NCI-H526 (cell line): ENCODE results near the gene CRYL1.

Experiments used
- DNase-seq, 2 experiments: peaks; one replicate each; lab custom pipeline; 2025; lab: John Stamatoyannopoulos, UW

The CRYL1 gene

GRCh38 chr13:20528452-20528851 lies 2.8 kb upstream of the CRYL1 start:
- no peak for DNase-seq

DNA sequence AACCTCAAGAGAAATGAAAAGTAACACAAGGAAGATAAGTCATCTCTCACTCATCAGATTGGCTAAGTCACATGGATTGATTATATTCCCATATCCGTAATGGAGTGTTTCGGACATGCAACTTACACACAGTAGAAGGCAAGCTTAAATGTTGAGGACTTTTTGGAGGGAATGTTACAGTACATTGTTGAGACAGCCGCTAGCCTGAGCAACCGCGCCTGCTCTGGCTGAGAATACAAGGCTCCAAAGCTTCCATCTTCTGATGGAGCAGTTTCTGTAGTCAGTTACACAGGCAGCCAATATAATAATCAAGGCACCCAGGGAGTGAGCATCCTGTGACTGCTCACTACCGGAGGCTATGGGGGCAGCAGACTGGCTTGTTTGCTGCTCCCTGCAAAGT lies 1.0 kb upstream of the CRYL1 start:
- DNase-seq = peak in 1 of 2 experiments; percentile 31

- peak in 1 of 2 experiments; percentile 83 for DNase-seq
These were observed 485 bp downstream of the CRYL1 start for GRCh38 chr13:20525144-20525600.

DNA sequence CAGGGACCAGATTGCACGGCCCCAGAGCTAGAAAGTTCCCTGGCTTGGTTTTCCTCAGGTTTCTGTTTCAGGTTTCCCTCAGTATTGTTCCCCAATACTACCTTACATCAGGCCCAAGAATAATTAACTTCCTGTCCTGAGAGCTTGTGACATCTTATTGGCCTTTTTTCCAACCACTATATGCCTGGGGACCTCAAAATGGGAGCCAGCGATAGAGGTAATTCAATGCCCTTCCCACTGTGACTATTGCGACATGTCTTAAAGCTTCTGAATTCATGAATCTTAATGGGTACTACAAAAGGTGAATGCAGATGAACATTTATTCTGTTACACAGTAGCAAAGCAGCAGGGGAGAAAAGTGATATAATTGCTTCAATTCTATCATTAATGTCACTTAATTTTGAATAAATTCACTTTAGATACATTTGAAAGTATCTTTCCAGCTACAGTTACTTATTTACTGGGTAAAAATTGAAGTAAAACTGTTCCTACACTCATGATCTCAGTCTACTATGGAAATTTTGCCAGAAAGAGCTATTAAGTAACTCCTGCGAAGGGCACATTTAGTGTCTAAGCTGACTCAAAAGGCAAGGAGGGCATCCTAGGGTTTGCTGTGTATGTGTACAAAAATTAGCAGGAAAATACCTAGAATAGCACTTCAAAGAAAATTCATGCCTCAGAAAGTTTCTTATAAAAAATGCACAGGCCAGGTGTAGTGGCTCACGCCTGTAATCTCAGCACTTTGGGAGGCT lies 4.1 kb downstream of the CRYL1 start:
- no peak for DNase-seq

- no peak for DNase-seq
These were observed 5.8 kb downstream of the CRYL1 start for GRCh38 chr13:20519875-20520274.

DNA sequence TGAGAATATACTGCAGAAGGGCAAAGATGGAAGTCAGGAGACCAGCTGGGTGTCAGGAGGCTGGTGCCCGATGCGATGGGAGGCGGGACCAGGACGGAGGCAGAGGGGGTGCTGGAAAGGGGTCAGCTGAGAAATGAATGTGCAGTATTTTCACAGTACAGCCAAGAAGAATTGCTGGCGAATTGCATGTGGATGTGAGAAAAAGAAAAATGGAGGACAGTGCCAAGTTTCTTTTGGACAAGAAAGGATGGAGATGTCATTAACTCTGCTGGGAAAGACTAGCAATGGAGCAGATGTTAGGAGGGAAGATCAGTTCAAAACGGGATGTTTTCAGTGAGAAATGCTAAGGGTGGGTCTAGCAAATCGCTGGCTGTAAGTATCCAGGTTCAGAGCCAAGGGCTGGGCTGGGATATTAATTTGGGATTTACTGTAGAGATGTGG lies 7.0 kb downstream of the CRYL1 start:
- DNase-seq = no peak

GRCh38 chr13:20514866-20515265 lies 10.8 kb downstream of the CRYL1 start:
- no peak for DNase-seq

- DNase-seq = no peak
These were observed 12.1 kb downstream of the CRYL1 start for GRCh38 chr13:20513466-20513995.

GRCh38 chr13:20512042-20512683 lies 13.5 kb downstream of the CRYL1 start:
- no peak for DNase-seq

- no peak for DNase-seq
These were observed 19.0 kb downstream of the CRYL1 start for GRCh38 chr13:20506696-20507095.

DNA sequence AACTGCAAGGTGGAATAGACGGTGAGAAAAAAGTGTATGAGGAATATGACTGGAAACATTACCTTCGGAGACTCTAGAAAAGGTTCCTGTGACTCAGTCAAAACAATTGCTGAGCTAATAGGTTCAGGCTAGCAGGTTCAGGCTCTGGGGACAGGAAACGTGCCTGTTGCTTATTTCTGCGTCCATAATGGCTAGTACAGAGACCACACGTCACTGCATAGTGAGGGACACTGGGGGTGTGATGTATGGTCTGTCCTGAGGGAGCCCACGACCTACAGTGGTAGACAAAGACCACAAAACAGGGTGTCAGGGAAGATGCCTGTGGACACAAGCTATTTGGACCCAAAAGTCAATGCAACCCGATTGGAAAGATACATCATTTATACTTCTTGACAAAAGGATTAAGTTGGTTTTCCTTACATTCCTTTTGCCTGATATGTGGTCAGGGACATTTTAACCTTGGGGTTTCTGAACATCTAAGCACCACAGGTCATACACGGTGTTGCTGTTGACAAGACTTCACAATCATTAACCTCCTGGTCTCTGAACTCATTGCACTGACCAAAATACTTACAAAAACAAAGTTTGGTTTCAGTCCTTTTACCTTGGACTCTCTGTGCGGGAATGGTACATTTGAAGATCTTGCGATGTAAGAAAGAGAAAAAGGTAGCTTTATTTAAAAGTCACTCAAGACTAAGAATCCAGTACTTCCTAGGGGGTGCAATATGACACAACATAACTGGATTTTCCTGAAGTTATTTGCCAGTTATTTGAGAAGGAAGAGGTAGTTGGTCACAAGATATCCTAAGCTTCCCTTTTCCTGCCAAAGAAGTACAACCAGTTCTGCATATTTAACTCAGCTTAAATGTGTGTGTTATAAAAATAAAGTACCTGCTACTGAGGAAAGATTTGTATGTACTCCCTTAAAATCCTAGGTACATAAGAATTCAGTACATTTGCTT lies 20.0 kb downstream of the CRYL1 start:
- no peak for DNase-seq

DNA sequence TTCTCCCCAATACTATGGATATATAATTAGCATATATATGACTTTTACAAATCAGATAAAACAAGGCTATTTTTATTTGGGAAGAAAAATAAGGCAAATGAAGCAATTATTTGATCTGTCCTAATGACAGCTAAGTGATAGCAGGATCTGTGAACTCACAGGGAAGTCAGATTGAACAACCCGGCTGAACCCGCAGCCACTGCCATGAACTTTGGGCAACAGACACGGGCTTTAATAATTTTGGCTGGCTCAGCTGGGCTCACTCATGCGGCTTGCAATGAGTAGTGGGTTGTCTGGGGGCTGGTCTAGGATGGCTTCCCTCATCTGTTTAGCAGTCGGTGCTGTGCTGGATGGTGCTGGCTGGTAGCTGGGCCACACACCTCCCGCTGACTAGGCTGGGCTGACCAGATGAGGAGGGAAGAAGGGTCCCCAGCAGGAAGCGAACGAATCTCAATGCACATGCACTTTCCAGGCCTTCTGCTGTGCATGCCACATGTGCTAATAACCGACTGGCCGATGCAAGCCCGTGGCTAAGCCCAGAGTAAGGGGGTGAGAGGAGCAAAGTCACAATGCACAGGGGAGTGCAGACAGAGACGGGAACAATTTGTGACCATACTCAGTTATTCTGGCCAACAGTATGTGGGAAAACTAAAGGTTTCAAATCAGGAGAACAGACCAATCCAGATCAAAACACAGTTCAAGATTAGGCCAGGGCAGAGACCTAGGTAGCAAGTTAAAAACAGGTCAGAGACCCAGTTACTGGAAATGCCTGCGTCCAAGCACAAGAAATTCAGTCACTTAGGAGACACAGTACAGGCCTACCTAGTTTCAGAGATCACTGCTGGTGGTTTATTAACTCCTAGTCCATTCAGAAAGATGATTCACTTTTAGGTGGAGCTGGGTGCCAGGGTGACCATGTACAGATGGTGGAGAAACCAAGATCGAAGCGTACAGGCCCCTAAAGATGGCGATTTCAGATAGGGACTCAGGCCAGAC lies 22.3 kb downstream of the CRYL1 start:
- DNase-seq = no peak

DNA sequence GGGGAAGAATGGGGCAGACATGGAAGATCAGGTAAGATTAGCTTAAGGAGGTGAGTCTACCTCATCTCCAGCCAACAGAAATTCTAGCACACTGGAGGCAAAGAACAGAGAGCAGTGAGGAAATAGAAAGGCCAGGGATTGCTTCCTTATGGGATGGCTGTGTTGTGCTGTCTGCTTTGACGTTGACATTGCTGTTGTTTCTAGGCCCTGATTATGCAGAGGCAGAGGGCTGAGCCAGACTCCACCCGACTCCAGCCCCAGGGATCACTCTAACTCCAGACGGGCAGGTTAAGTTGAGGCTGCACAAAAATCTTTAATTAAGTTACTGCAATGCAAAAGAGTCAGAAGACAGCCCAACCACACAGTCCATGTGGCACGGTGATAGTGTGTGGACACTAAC lies 24.1 kb downstream of the CRYL1 start:
- no peak for DNase-seq

GRCh38 chr13:20501120-20501519 lies 24.5 kb downstream of the CRYL1 start:
- no peak for DNase-seq

DNA sequence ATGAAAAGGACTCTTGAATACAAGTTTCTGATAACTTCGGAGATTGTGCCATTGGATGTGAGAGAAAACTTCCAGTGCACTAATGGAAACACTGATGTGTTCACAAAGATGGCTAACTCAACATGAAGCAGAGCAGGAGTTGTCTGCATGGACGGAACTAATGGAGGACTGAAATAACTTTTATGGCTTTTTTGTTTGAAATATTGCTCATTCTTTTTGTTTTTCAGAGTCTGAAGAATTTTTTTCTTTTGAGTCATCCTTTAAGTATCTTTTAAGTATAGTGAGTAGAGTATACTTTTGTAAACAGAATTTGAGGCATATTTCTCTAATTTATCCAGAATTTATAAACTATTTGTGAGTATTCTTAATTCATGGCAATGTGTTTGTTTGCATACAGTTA lies 25.7 kb downstream of the CRYL1 start:
- DNase-seq = no peak

GRCh38 chr13:20498659-20499058 lies 27.0 kb downstream of the CRYL1 start:
- DNase-seq = no peak

DNA sequence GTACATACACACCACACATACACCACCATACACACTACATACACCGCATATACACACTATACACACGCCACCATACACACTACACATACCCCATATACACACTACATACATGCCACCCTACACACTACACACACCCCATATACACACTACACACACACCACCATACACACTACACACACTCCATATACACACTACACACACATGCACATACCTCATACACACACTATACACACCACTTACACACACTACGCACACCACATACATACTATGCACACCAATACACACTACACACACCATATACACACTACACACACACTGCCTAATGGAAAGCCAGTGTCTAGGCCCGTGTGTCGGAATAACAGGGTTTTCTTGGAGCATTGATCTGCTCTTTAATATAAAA lies 27.5 kb downstream of the CRYL1 start:
- DNase-seq = no peak

DNA sequence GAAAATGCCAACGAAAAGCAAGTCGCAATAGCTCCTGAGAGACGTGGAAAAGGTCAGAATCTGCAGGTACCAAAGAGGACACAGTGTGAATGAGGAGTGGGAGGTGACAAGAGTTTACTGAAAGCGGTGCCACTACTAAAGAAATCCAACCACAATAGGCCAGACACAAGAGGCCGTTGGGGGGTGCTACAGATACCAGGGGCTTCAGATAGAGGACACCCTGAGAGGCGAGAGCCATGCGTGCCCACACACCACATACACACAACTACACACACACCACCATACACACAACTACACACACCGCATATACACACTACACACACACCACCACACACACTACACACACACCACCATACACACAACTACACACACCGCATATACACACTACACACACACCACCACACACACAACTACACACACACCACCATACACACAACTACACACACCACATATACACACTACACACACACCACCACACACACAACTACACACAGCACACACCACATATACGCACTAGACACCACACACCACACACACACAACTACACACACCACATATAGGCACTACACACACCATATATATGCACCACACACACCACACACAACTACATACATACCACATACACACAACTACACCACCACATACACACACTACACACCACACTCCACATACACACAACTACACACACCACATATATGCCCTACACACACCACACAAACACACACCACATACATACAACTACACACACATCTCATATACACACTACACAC lies 28.5 kb downstream of the CRYL1 start:
- DNase-seq = peak in 1 of 2 experiments; percentile 19

GRCh38 chr13:20495087-20496023 lies 30.3 kb downstream of the CRYL1 start:
- peak; percentile 39 to 69 for DNase-seq
